ENCODE data around the gene RAB3IL1. TPM values are rescaled to one million over a fixed set of nuclear protein-coding genes. Genes with fewer than 3 reads are reported as not detected.
A peak's percentile ranks its signal among the peaks of the same experiment; 100 is the strongest.

Gene RAB3IL1
- polyA plus RNA-seq, 4 donors = 0.45 to 29.9 (median 7.2) TPM

GRCh38 chr11:61900251-61900650, 17.1 kb downstream of the RAB3IL1 start:
- Histone ChIP-seq H3K4me3 (ENCODE audit: low read depth in 1 of 3, low read length in 3 of 3) (no peak overlapping the region), H3K27me3 (ENCODE audit: control insufficient read depth in 3 of 3, insufficient read depth in 3 of 3, low read length in 3 of 3) (no peaks in the 10 kb centered on the region), H3K4me1 (ENCODE audit: control insufficient read depth in 3 of 3, insufficient read depth in 2 of 3, low read depth in 1 of 3, low read length in 2 of 3) (peaks cover 0 to 23% (median 0%) of the 10 kb centered on the region in 3 donors), H3K27ac (ENCODE audit: low read depth in 1 of 3, low read length in 2 of 3) (no peak overlapping the region), H3K9me3 (ENCODE audit: control insufficient read depth in 2 of 2, insufficient read depth in 1 of 2, low read depth in 1 of 2, low read length in 1 of 2) (no peaks in the 10 kb centered on the region), H3K36me3 (ENCODE audit: control insufficient read depth in 3 of 3, insufficient read depth in 2 of 3, low read depth in 1 of 3, low read length in 3 of 3) (peaks cover 0 to 84% (median 0%) of the 10 kb centered on the region in 3 donors)
- WGBS, 3 donors = 85 to 92% (median 86%) methylated on average over 17 of the region's 17 CpGs
- FAIRE-seq (no peak), DNase-seq (no peak)

- no peak overlapping the region for H3K27ac ChIP-seq (ENCODE audit: low read depth in 1 of 3, low read length in 2 of 3)
- H3K36me3 ChIP-seq (ENCODE audit: control insufficient read depth in 3 of 3, insufficient read depth in 2 of 3, low read depth in 1 of 3, low read length in 3 of 3) = peaks cover 0 to 74% (median 0%) of the 10 kb centered on the region in 3 donors
- FAIRE-seq (no peak), DNase-seq (peak; percentile 70 to 88)
- H3K4me3 ChIP-seq (ENCODE audit: low read depth in 1 of 3, low read length in 3 of 3) = no peak overlapping the region
- H3K27me3 ChIP-seq (ENCODE audit: control insufficient read depth in 3 of 3, insufficient read depth in 3 of 3, low read length in 3 of 3) = no peaks in the 10 kb centered on the region
- WGBS, 3 donors = 38 to 43% (median 43%) methylated on average over 27 of the region's 27 CpGs
- peaks cover 0 to 13% (median 0%) of the 10 kb centered on the region in 3 donors for H3K4me1 ChIP-seq (ENCODE audit: control insufficient read depth in 3 of 3, insufficient read depth in 2 of 3, low read depth in 1 of 3, low read length in 2 of 3)
- H3K9me3 ChIP-seq (ENCODE audit: control insufficient read depth in 2 of 2, insufficient read depth in 1 of 2, low read depth in 1 of 2, low read length in 1 of 2) = no peaks in the 10 kb centered on the region
Observed at GRCh38 chr11:61899146-61899841, 18.1 kb downstream of the RAB3IL1 start.

- no peak overlapping the region for H3K4me3 ChIP-seq (ENCODE audit: low read depth in 1 of 3, low read length in 3 of 3)
Observed at GRCh38 chr11:61898247-61898582, 19.2 kb downstream of the RAB3IL1 start.

GRCh38 chr11:61897387-61898246, 19.7 kb downstream of the RAB3IL1 start:
- Histone ChIP-seq H3K9me3 (ENCODE audit: control insufficient read depth in 2 of 2, insufficient read depth in 1 of 2, low read depth in 1 of 2, low read length in 1 of 2) (no peaks in the 10 kb centered on the region), H3K27me3 (ENCODE audit: control insufficient read depth in 3 of 3, insufficient read depth in 3 of 3, low read length in 3 of 3) (no peaks in the 10 kb centered on the region), H3K27ac (ENCODE audit: low read depth in 1 of 3, low read length in 2 of 3) (no peak overlapping the region), H3K36me3 (ENCODE audit: control insufficient read depth in 3 of 3, insufficient read depth in 2 of 3, low read depth in 1 of 3, low read length in 3 of 3) (peaks cover 0 to 62% (median 0%) of the 10 kb centered on the region in 3 donors), H3K4me3 (ENCODE audit: low read depth in 1 of 3, low read length in 3 of 3) (no peak overlapping the region), H3K4me1 (ENCODE audit: control insufficient read depth in 3 of 3, insufficient read depth in 2 of 3, low read depth in 1 of 3, low read length in 2 of 3) (peaks cover 0 to 10% (median 0%) of the 10 kb centered on the region in 3 donors)
- DNase-seq (peak; percentile 71 to 73), FAIRE-seq (no peak)
- 60 to 71% (median 65%) methylated on average over 16 to 17 of the region's 17 CpGs for WGBS, 3 donors

More at GRCh38 chr11:61898247-61898582, 19.2 kb downstream of the RAB3IL1 start:
- Histone ChIP-seq H3K9me3 (ENCODE audit: control insufficient read depth in 2 of 2, insufficient read depth in 1 of 2, low read depth in 1 of 2, low read length in 1 of 2) (no peaks in the 10 kb centered on the region), H3K27me3 (ENCODE audit: control insufficient read depth in 3 of 3, insufficient read depth in 3 of 3, low read length in 3 of 3) (no peaks in the 10 kb centered on the region), H3K36me3 (ENCODE audit: control insufficient read depth in 3 of 3, insufficient read depth in 2 of 3, low read depth in 1 of 3, low read length in 3 of 3) (peaks cover 0 to 67% (median 0%) of the 10 kb centered on the region in 3 donors), H3K27ac (ENCODE audit: low read depth in 1 of 3, low read length in 2 of 3) (no peak overlapping the region), H3K4me1 (ENCODE audit: control insufficient read depth in 3 of 3, insufficient read depth in 2 of 3, low read depth in 1 of 3, low read length in 2 of 3) (peaks cover 0 to 10% (median 0%) of the 10 kb centered on the region in 3 donors)
- FAIRE-seq (no peak), DNase-seq (no peak)
- WGBS, 3 donors = 58 to 84% (median 72%) methylated on average over 9 of the region's 9 CpGs

- Histone ChIP-seq H3K4me1 (ENCODE audit: control insufficient read depth in 3 of 3, insufficient read depth in 2 of 3, low read depth in 1 of 3, low read length in 2 of 3) (peaks cover 0 to 10% (median 0%) of the 10 kb centered on the region in 3 donors), H3K27me3 (ENCODE audit: control insufficient read depth in 3 of 3, insufficient read depth in 3 of 3, low read length in 3 of 3) (no peaks in the 10 kb centered on the region), H3K36me3 (ENCODE audit: control insufficient read depth in 3 of 3, insufficient read depth in 2 of 3, low read depth in 1 of 3, low read length in 3 of 3) (peaks cover 0 to 57% (median 0%) of the 10 kb centered on the region in 3 donors), H3K27ac (ENCODE audit: low read depth in 1 of 3, low read length in 2 of 3) (no peak overlapping the region), H3K4me3 (ENCODE audit: low read depth in 1 of 3, low read length in 3 of 3) (no peak overlapping the region), H3K9me3 (ENCODE audit: control insufficient read depth in 2 of 2, insufficient read depth in 1 of 2, low read depth in 1 of 2, low read length in 1 of 2) (no peaks in the 10 kb centered on the region)
- WGBS, 3 donors = 84 to 88% (median 87%) methylated on average over 15 of the region's 15 CpGs
- DNase-seq (no peak), FAIRE-seq (no peak)
Observed at GRCh38 chr11:61896665-61897386, 20.5 kb downstream of the RAB3IL1 start.

GRCh38 chr11:61895718-61896059, 21.7 kb downstream of the RAB3IL1 start:
- Histone ChIP-seq H3K27me3 (ENCODE audit: control insufficient read depth in 3 of 3, insufficient read depth in 3 of 3, low read length in 3 of 3) (no peaks in the 10 kb centered on the region), H3K9me3 (ENCODE audit: control insufficient read depth in 2 of 2, insufficient read depth in 1 of 2, low read depth in 1 of 2, low read length in 1 of 2) (no peaks in the 10 kb centered on the region), H3K27ac (ENCODE audit: low read depth in 1 of 3, low read length in 2 of 3) (no peak overlapping the region), H3K4me3 (ENCODE audit: low read depth in 1 of 3, low read length in 3 of 3) (no peak overlapping the region), H3K36me3 (ENCODE audit: control insufficient read depth in 3 of 3, insufficient read depth in 2 of 3, low read depth in 1 of 3, low read length in 3 of 3) (peaks cover 0 to 47% (median 0%) of the 10 kb centered on the region in 3 donors), H3K4me1 (ENCODE audit: control insufficient read depth in 3 of 3, insufficient read depth in 2 of 3, low read depth in 1 of 3, low read length in 2 of 3) (peaks cover 0 to 14% (median 0%) of the 10 kb centered on the region in 3 donors)
- DNase-seq (no peak), FAIRE-seq (no peak)
- WGBS, 3 donors = 57 to 69% (median 68%) methylated on average over 4 of the region's 4 CpGs

GRCh38 chr11:61895046-61895717, 22.2 kb downstream of the RAB3IL1 start:
- Histone ChIP-seq H3K9me3 (ENCODE audit: control insufficient read depth in 2 of 2, insufficient read depth in 1 of 2, low read depth in 1 of 2, low read length in 1 of 2) (no peaks in the 10 kb centered on the region), H3K36me3 (ENCODE audit: control insufficient read depth in 3 of 3, insufficient read depth in 2 of 3, low read depth in 1 of 3, low read length in 3 of 3) (peaks cover 0 to 42% (median 0%) of the 10 kb centered on the region in 3 donors), H3K4me1 (ENCODE audit: control insufficient read depth in 3 of 3, insufficient read depth in 2 of 3, low read depth in 1 of 3, low read length in 2 of 3) (peaks cover 0 to 18% (median 0%) of the 10 kb centered on the region in 3 donors), H3K27ac (ENCODE audit: low read depth in 1 of 3, low read length in 2 of 3) (no peak overlapping the region), H3K27me3 (ENCODE audit: control insufficient read depth in 3 of 3, insufficient read depth in 3 of 3, low read length in 3 of 3) (no peaks in the 10 kb centered on the region), H3K4me3 (ENCODE audit: low read depth in 1 of 3, low read length in 3 of 3) (no peak overlapping the region)
- no peak for DNase-seq
- no peak for FAIRE-seq
- WGBS, 3 donors = 79 to 84% (median 82%) methylated on average over 14 to 17 of the region's 17 CpGs

- FAIRE-seq = no peak
- Histone ChIP-seq H3K27me3 (ENCODE audit: control insufficient read depth in 3 of 3, insufficient read depth in 3 of 3, low read length in 3 of 3) (no peaks in the 10 kb centered on the region), H3K36me3 (ENCODE audit: control insufficient read depth in 3 of 3, insufficient read depth in 2 of 3, low read depth in 1 of 3, low read length in 3 of 3) (peaks cover 0 to 30% (median 0%) of the 10 kb centered on the region in 3 donors), H3K4me1 (ENCODE audit: control insufficient read depth in 3 of 3, insufficient read depth in 2 of 3, low read depth in 1 of 3, low read length in 2 of 3) (peaks cover 0 to 14% (median 0%) of the 10 kb centered on the region in 3 donors), H3K9me3 (ENCODE audit: control insufficient read depth in 2 of 2, insufficient read depth in 1 of 2, low read depth in 1 of 2, low read length in 1 of 2) (no peaks in the 10 kb centered on the region), H3K27ac (ENCODE audit: low read depth in 1 of 3, low read length in 2 of 3) (peak overlapping the region in 1 of 3 donors; percentile 10), H3K4me3 (ENCODE audit: low read depth in 1 of 3, low read length in 3 of 3) (no peak overlapping the region)
- WGBS, 3 donors = 55 to 63% (median 61%) methylated on average over 5 of the region's 5 CpGs
- no peak for DNase-seq
Observed at GRCh38 chr11:61893981-61894380, 23.4 kb downstream of the RAB3IL1 start.
